Neuronal stem cell (in vitro differentiated cells): Measurements from ENCODE around the gene KRT73.

Experiments
- DNase-seq: peaks from one replicate; pipeline ENCODE4 v3.0.0-alpha.2; 2013; ENCODE audit warnings: low spot score
- H2AFZ ChIP-seq: one replicate; pipeline ENCODE4 v1.6.1; 2013; ENCODE audit warnings: mild to moderate bottlenecking, low read length, inconsistent platforms
- H2AK5ac ChIP-seq: 2 replicates; pipeline ENCODE4 v1.6.1; 2013; ENCODE audit warnings: low read depth, mild to moderate bottlenecking, inconsistent platforms, low read length, moderate library complexity, mixed read lengths
- H2BK120ac ChIP-seq: 2 replicates; pipeline ENCODE4 v1.6.1; 2013; ENCODE audit warnings: low read depth, mild to moderate bottlenecking, inconsistent platforms, low read length, moderate library complexity, mixed read lengths
- H2BK12ac ChIP-seq: one replicate; pipeline ENCODE4 v1.6.1; 2013; ENCODE audit warnings: low read length, inconsistent platforms
- H2BK15ac ChIP-seq: 2 replicates; pipeline ENCODE4 v1.6.1; 2013; ENCODE audit warnings: mild to moderate bottlenecking, low read length, inconsistent platforms, mixed read lengths
- H2BK5ac ChIP-seq: one replicate; pipeline ENCODE4 v1.6.1; 2013; ENCODE audit warnings: inconsistent platforms, mild to moderate bottlenecking, low read length, moderate library complexity
- H3K14ac ChIP-seq: one replicate; pipeline ENCODE4 v1.6.1; 2013; ENCODE audit warnings: low read length, inconsistent platforms
- H3K18ac ChIP-seq: 2 replicates; pipeline ENCODE4 v1.6.1; 2013; ENCODE audit warnings: low read length, inconsistent platforms
- H3K23ac ChIP-seq: 2 replicates; pipeline ENCODE4 v1.6.1; 2013; ENCODE audit warnings: low read depth, mild to moderate bottlenecking, mixed read lengths, low read length, inconsistent platforms; ENCODE audit not compliant: poor library complexity
- H3K27ac ChIP-seq: replicated peaks from 3 replicates; pipeline ENCODE4 v1.5.1; 2013; ENCODE audit warnings: low read length, inconsistent platforms
- H3K27me3 ChIP-seq, 3 experiments: 2 replicates each; pipeline ENCODE4 v1.6.1; 2013; ENCODE audit warnings: low read length in 3 of 3, mild to moderate bottlenecking in 2 of 3, inconsistent platforms in 1 of 3, low read depth in 1 of 3, mixed read lengths in 1 of 3, moderate library complexity in 1 of 3; ENCODE audit not compliant: control insufficient read depth in 3 of 3, insufficient read depth in 3 of 3
- H3K36me3 ChIP-seq, 2 donors: replicated peaks in 1 of 2; 2 replicates each; pipeline ENCODE4 v1.6.1; 2013; ENCODE audit warnings: low read length in 2 of 2; ENCODE audit not compliant: control insufficient read depth in 2 of 2, insufficient read depth in 2 of 2
- H3K4ac ChIP-seq: 2 replicates; pipeline ENCODE4 v1.6.1; 2013; ENCODE audit warnings: inconsistent platforms, mild to moderate bottlenecking, low read length, moderate library complexity
- H3K4me1 ChIP-seq, 2 donors: 1 replicate in 1 of 2; 2 replicates in 1 of 2; pipeline ENCODE4 v1.6.1; 2013; ENCODE audit warnings: low read length in 2 of 2, low read depth in 1 of 2; ENCODE audit not compliant: control insufficient read depth in 2 of 2, insufficient read depth in 1 of 2
- H3K4me2 ChIP-seq: one replicate; pipeline ENCODE4 v1.6.1; 2013; ENCODE audit warnings: mild to moderate bottlenecking, low read length, inconsistent platforms; ENCODE audit not compliant: insufficient read depth, poor library complexity, severe bottlenecking
- H3K4me3 ChIP-seq, 2 donors: 2 replicates each; pipeline ENCODE4 v1.5.1; 2013; ENCODE audit warnings: low read length in 2 of 2, mild to moderate bottlenecking in 2 of 2, inconsistent platforms in 1 of 2, moderate library complexity in 1 of 2
- H3K79me1 ChIP-seq: one replicate; pipeline ENCODE4 v1.6.1; 2013; ENCODE audit warnings: low read depth, mild to moderate bottlenecking, inconsistent platforms, low read length, moderate library complexity
- H3K9ac ChIP-seq: one replicate; pipeline ENCODE4 v1.6.1; 2013; ENCODE audit warnings: mild to moderate bottlenecking, low read depth, low read length, inconsistent platforms; ENCODE audit not compliant: poor library complexity
- H3K9me3 ChIP-seq, 2 donors: replicated peaks in 1 of 2; 2 replicates each; pipeline versions ENCODE3 to v1.6.1; 2013; ENCODE audit warnings: low read length in 2 of 2, mild to moderate bottlenecking in 2 of 2, inconsistent platforms in 1 of 2, low read depth in 1 of 2, mixed read lengths in 1 of 2, moderate library complexity in 1 of 2; ENCODE audit not compliant: control insufficient read depth in 2 of 2, insufficient read depth in 1 of 2
- H4K8ac ChIP-seq: one replicate; pipeline ENCODE4 v1.6.1; 2013; ENCODE audit warnings: low read depth, mild to moderate bottlenecking, inconsistent platforms, low read length, moderate library complexity
- H4K91ac ChIP-seq: one replicate; pipeline ENCODE4 v1.6.1; 2013; ENCODE audit warnings: low read length, low read depth, mild to moderate bottlenecking, inconsistent platforms; ENCODE audit not compliant: poor library complexity
- WGBS, 2 donors: extraction: QIAGEN DNeasy Blood & Tissue Kit; methylation state at CpG; one replicate each; pipeline ENCODE4 v1.1.7; 2013; ENCODE audit warnings: missing lambda C conversion rate in 2 of 2, mixed read lengths in 1 of 2; ENCODE audit not compliant: insufficient read length in 2 of 2, insufficient replicate concordance in 1 of 2; ENCODE audit errors: extremely low coverage in 2 of 2; 5-methylcytosine and 5-hydroxymethylcytosine counted together

Gene KRT73

GRCh38 chr12:52581066-52581465 is 37.3 kb downstream of the KRT73 start:
- no peak overlapping the region for H4K91ac ChIP-seq
- H3K9me3 ChIP-seq: no peaks in the 10 kb centered on the region
- no peaks in the 10 kb centered on the region for H3K79me1 ChIP-seq
- H2AFZ ChIP-seq: no peak overlapping the region
- no peak overlapping the region for H3K23ac ChIP-seq
- peaks cover 0 to 7% of the 10 kb centered on the region in 2 donors for H3K4me1 ChIP-seq
- peak overlapping the region; percentile 8 for H3K18ac ChIP-seq
- no peak overlapping the region for H3K4me3 ChIP-seq
- H2AK5ac ChIP-seq: no peak overlapping the region
- no peak overlapping the region for H3K9ac ChIP-seq
- no peak overlapping the region for H2BK12ac ChIP-seq
- no peak for DNase-seq
- H3K36me3 ChIP-seq: no peaks in the 10 kb centered on the region
- no peak overlapping the region for H3K27ac ChIP-seq
- H2BK5ac ChIP-seq: no peak overlapping the region
- no peak overlapping the region for H3K4ac ChIP-seq
- no peak overlapping the region for H2BK120ac ChIP-seq
- no CpG with 5 or more reads among the region's 7 CpGs for WGBS, 2 donors
- H3K27me3 ChIP-seq: peaks cover 0 to 21% (median 0%) of the 10 kb centered on the region in 3 experiments
- no peak overlapping the region for H3K14ac ChIP-seq
- no peak overlapping the region for H4K8ac ChIP-seq
- H3K4me2 ChIP-seq: no peak overlapping the region
- no peak overlapping the region for H2BK15ac ChIP-seq

- DNase-seq: no peak
- Histone ChIP-seq H3K27me3 (peaks cover 0 to 21% (median 0%) of the 10 kb centered on the region in 3 experiments), H2BK15ac (no peak overlapping the region), H3K27ac (no peak overlapping the region), H3K4me1 (peaks cover 0 to 7% of the 10 kb centered on the region in 2 donors), H4K8ac (no peak overlapping the region), H3K4me3 (peak overlapping the region in 1 of 2 donors; percentile 9), H2AK5ac (no peak overlapping the region), H2BK5ac (no peak overlapping the region), H3K79me1 (no peaks in the 10 kb centered on the region), H3K14ac (no peak overlapping the region), H2BK12ac (no peak overlapping the region), H3K4ac (no peak overlapping the region), H3K9me3 (no peaks in the 10 kb centered on the region), H3K23ac (no peak overlapping the region), H3K9ac (no peak overlapping the region), H3K4me2 (no peak overlapping the region), H2BK120ac (no peak overlapping the region), H3K36me3 (no peaks in the 10 kb centered on the region), H4K91ac (no peak overlapping the region), H3K18ac (no peak overlapping the region), H2AFZ (no peak overlapping the region)
- WGBS, 2 donors: no CpG with 5 or more reads among the region's 1 CpG
Measured at GRCh38 chr12:52580496-52580895, 37.9 kb downstream of the KRT73 start.

GRCh38 chr12:52579468-52580465 is 38.6 kb downstream of the KRT73 start:
- Histone ChIP-seq H3K4me3 (no peak overlapping the region), H4K91ac (no peak overlapping the region), H2BK5ac (no peak overlapping the region), H3K79me1 (no peaks in the 10 kb centered on the region), H3K36me3 (no peaks in the 10 kb centered on the region), H3K27me3 (peaks cover 0 to 21% (median 0%) of the 10 kb centered on the region in 3 experiments), H2BK120ac (no peak overlapping the region), H2AK5ac (no peak overlapping the region), H3K18ac (peak overlapping the region; percentile 22), H3K27ac (no peak overlapping the region), H3K9ac (no peak overlapping the region), H3K14ac (no peak overlapping the region), H4K8ac (no peak overlapping the region), H3K4me2 (no peak overlapping the region), H3K4me1 (peaks cover 0 to 7% of the 10 kb centered on the region in 2 donors), H3K23ac (no peak overlapping the region), H2BK12ac (no peak overlapping the region), H3K4ac (no peak overlapping the region), H2AFZ (no peak overlapping the region), H3K9me3 (no peaks in the 10 kb centered on the region), H2BK15ac (no peak overlapping the region)
- no peak for DNase-seq
- no CpG with 5 or more reads among the region's 10 CpGs for WGBS, 2 donors

DNA sequence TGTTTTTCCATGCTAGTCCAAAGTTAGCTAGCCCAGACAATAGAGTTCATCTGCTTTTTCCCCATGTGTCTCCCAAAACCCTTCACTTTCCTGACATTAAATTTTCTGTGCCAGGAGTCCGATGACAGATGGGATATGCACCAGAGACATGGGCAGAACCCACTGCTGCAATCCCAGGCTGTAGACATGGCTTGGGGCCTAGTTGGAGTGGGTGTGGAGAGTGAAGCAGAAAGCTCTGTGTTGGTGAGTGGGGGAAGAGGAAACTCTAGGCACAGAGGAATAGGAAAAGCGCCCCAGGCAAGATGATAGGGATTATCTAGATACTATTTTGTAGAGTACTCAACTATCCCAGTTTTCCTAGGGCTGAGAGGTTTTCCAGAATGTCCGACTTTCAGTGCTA is 39.9 kb downstream of the KRT73 start:
- H4K91ac ChIP-seq: no peak overlapping the region
- H2AK5ac ChIP-seq: no peak overlapping the region
- no peak for DNase-seq
- H3K9ac ChIP-seq: no peak overlapping the region
- H3K4me1 ChIP-seq: peaks cover 0 to 7% of the 10 kb centered on the region in 2 donors
- H3K23ac ChIP-seq: no peak overlapping the region
- H3K36me3 ChIP-seq: no peaks in the 10 kb centered on the region
- H3K9me3 ChIP-seq: no peaks in the 10 kb centered on the region
- no peak overlapping the region for H2BK120ac ChIP-seq
- peaks cover 0 to 21% (median 0%) of the 10 kb centered on the region in 3 experiments for H3K27me3 ChIP-seq
- H3K79me1 ChIP-seq: no peaks in the 10 kb centered on the region
- H3K27ac ChIP-seq: no peak overlapping the region
- H2BK12ac ChIP-seq: no peak overlapping the region
- H2AFZ ChIP-seq: no peak overlapping the region
- H4K8ac ChIP-seq: no peak overlapping the region
- no peak overlapping the region for H3K18ac ChIP-seq
- H3K4me3 ChIP-seq: no peak overlapping the region
- H3K14ac ChIP-seq: no peak overlapping the region
- no peak overlapping the region for H2BK15ac ChIP-seq
- WGBS, 2 donors: no CpG with 5 or more reads among the region's 3 CpGs
- no peak overlapping the region for H3K4ac ChIP-seq
- H2BK5ac ChIP-seq: no peak overlapping the region
- H3K4me2 ChIP-seq: no peak overlapping the region
